ENCODE measurements around the gene TNFAIP2.

The TNFAIP2 gene

GRCh38 chr14:103100281-103101121, 22.8 kb upstream of the TNFAIP2 start:
- DNase-seq, result no peak
- intact Hi-C loops (cut with DNase I; ENCODE audit: low total_unique reads), result loop anchor here (10.0 kb wide), 1 partner anchor 84 kb away; no protein-coding TSS in a partner anchor
- H3K4me3 ChIP-seq, result no peak overlapping the region
- no peak for TF ChIP-seq CTCF (IDR thresholded peaks at IDR 0.05)
- H3K27ac ChIP-seq, result no peak overlapping the region
- H3K4me1 ChIP-seq, result peaks cover 0 to 35% (median 21%) of the 10 kb centered on the region in 4 donors
- no peaks in the 10 kb centered on the region for H3K36me3 ChIP-seq
- H3K9me3 ChIP-seq, result no peaks in the 10 kb centered on the region
- H3K27me3 ChIP-seq, result peaks cover 3 to 73% of the 10 kb centered on the region in 2 donors

- no peak for DNase-seq
- Histone ChIP-seq H3K27me3 (peaks cover 3 to 82% of the 10 kb centered on the region in 2 donors), H3K36me3 (no peaks in the 10 kb centered on the region), H3K4me1 (peaks cover 0 to 35% (median 21%) of the 10 kb centered on the region in 4 donors), H3K4me3 (no peak overlapping the region), H3K27ac (no peak overlapping the region), H3K9me3 (no peaks in the 10 kb centered on the region)
- no peak for TF ChIP-seq CTCF (IDR thresholded peaks at IDR 0.05)
- intact Hi-C loops (cut with DNase I; ENCODE audit: low total_unique reads), result loop anchor here (10.0 kb wide), 1 partner anchor 83 kb away; no protein-coding TSS in a partner anchor
Measured at GRCh38 chr14:103101257-103101962, 21.9 kb upstream of the TNFAIP2 start.

GRCh38 chr14:103101963-103102688, 21.1 kb upstream of the TNFAIP2 start:
- no peaks in the 10 kb centered on the region for H3K9me3 ChIP-seq
- H3K4me1 ChIP-seq, result peaks cover 0 to 35% (median 21%) of the 10 kb centered on the region in 4 donors
- no peak for TF ChIP-seq CTCF (IDR thresholded peaks at IDR 0.05)
- DNase-seq, result no peak
- H3K36me3 ChIP-seq, result no peaks in the 10 kb centered on the region
- intact Hi-C loops (cut with DNase I; ENCODE audit: low total_unique reads), result loop anchor here (10.0 kb wide), 1 partner anchor 83 kb away; no protein-coding TSS in a partner anchor
- no peak overlapping the region for H3K27ac ChIP-seq
- peaks cover 3 to 89% of the 10 kb centered on the region in 2 donors for H3K27me3 ChIP-seq
- no peak overlapping the region for H3K4me3 ChIP-seq

- intact Hi-C loops (cut with DNase I; ENCODE audit: low total_unique reads), result loop anchor here (10.0 kb wide), 1 partner anchor 82 kb away; no protein-coding TSS in a partner anchor
- no peaks in the 10 kb centered on the region for H3K36me3 ChIP-seq
Measured at GRCh38 chr14:103102689-103103260, 20.5 kb upstream of the TNFAIP2 start.

More at GRCh38 chr14:103102689-103103260, 20.5 kb upstream of the TNFAIP2 start:
- peaks cover 0 to 35% (median 21%) of the 10 kb centered on the region in 4 donors for H3K4me1 ChIP-seq
- no peak overlapping the region for H3K27ac ChIP-seq
- H3K27me3 ChIP-seq, result peaks cover 3 to 95% of the 10 kb centered on the region in 2 donors
- no peaks in the 10 kb centered on the region for H3K9me3 ChIP-seq
- no peak for TF ChIP-seq CTCF (IDR thresholded peaks at IDR 0.05)
- no peak overlapping the region for H3K4me3 ChIP-seq
- DNase-seq, result no peak

All from tibial artery (tissue), 4 donors.